Endothelial cell of umbilical vein (primary cell): Measurements from ENCODE around the gene CHN2.

Experiments
- CTCF ChIP-seq, 2 donors: IDR thresholded peaks; 1 replicate in 1 of 2; 2 replicates in 1 of 2; pipeline ENCODE4 v1.5.1; 2011; ENCODE audit warnings: low read length in 2 of 2, mild to moderate bottlenecking in 2 of 2, moderate library complexity in 2 of 2, control low read depth in 1 of 2, inconsistent platforms in 1 of 2, low read depth in 1 of 2; ENCODE audit not compliant: insufficient read depth in 1 of 2; ENCODE audit errors: extremely low read depth in 1 of 2
- EZH2 ChIP-seq: IDR thresholded peaks from 2 replicates; pipeline ENCODE4 v1.6.1; 2012; ENCODE audit warnings: borderline replicate concordance, low read depth, mild to moderate bottlenecking, moderate library complexity, low read length, inconsistent platforms; ENCODE audit not compliant: severe bottlenecking
- JUN ChIP-seq: IDR thresholded peaks from 2 replicates; pipeline ENCODE4 v1.6.1; 2011; ENCODE audit warnings: borderline replicate concordance, low read depth; ENCODE audit not compliant: insufficient read length, insufficient read depth
- MYC ChIP-seq: IDR thresholded peaks from one replicate; pipeline ENCODE4 v1.6.1; 2011; ENCODE audit warnings: mild to moderate bottlenecking, low read depth, low read length
- POLR2A ChIP-seq: IDR thresholded peaks from 2 replicates; pipeline ENCODE4 v1.6.1; 2012; ENCODE audit warnings: low read depth, mild to moderate bottlenecking, control low read depth, low read length
- POLR2AphosphoS5 ChIP-seq: IDR thresholded peaks from 2 replicates; pipeline ENCODE4 v1.6.1; 2012; ENCODE audit warnings: low read depth, mild to moderate bottlenecking, control low read depth, low read length, moderate library complexity; ENCODE audit not compliant: insufficient read depth

- TF ChIP-seq POLR2AphosphoS5 (no peak), JUN (no peak), CTCF (IDR thresholded peaks at IDR 0.05; ENCODE audit: extremely low read depth in 1 of 2, insufficient read depth in 1 of 2, low read depth in 1 of 2, low read length in 2 of 2) (peak; percentile 18 to 34), POLR2A (no peak), EZH2 (no peak), MYC (no peak)
Measured at GRCh38 chr7:29309041-29309854, 114.7 kb downstream of the CHN2 start.
